PC-3 (cell line): ENCODE data around the gene ATAD3A. TPM values are rescaled to one million over a fixed set of nuclear protein-coding genes. Genes with fewer than 3 reads are reported as not detected.
"Not testable (repeated sequence)": the region's sequence is repeated elsewhere in the genome, so short reads cannot be mapped to it uniquely, and the experiment has no call there.

Experiments
- ATAC-seq: fragments of 200-7000 bp; cut with Tn5 transposase; 2 replicates; pipeline ENCODE4 v1.9.1; 2020; ENCODE audit warnings: mild to moderate bottlenecking, moderate library complexity
- BruUV-seq: library from RNA; stranded (reverse); fragments of 400-500 nt; replicated peaks from 2 replicates; lab custom pipeline; 2021; lab: Mats Ljungman, UMichigan
- CTCF ChIA-PET: fragments of 300-600 bp; sonication (Branson Sonifier 250); formaldehyde crosslinking; loops from one replicate; lab custom pipeline; 2022; ENCODE audit warnings: antibody characterized with exemption; lab: Charles Lee
- POLR2A ChIA-PET: fragments of 300-600 bp; sonication (Branson Sonifier 250); formaldehyde crosslinking; loops from one replicate; lab custom pipeline; 2022; ENCODE audit warnings: antibody characterized with exemption; ENCODE audit not compliant: unreplicated experiment; lab: Charles Lee
- DNase-seq: peaks from one replicate; pipeline ENCODE4 v3.0.0-alpha.2; 2015
- H2AFZ ChIP-seq: fragments of 300-600 bp; sonication (generic); 2 replicates; pipeline ENCODE4 v1.6.0; 2016; ENCODE audit warnings: antibody characterized with exemption, low read length
- H3F3A ChIP-seq: fragments of 300-600 bp; sonication (generic); one replicate; pipeline ENCODE4 v1.6.0; 2017; ENCODE audit warnings: antibody characterized with exemption, low read length, control low read depth, mild to moderate bottlenecking; ENCODE audit not compliant: unreplicated experiment
- H3K27ac ChIP-seq: fragments of 300-600 bp; sonication (generic); 2 replicates; pipeline ENCODE4 v1.5.1; 2016; ENCODE audit warnings: mild to moderate bottlenecking, low read length
- H3K27me3 ChIP-seq: fragments of 300-600 bp; sonication (generic); 2 replicates; pipeline ENCODE4 v1.6.1; 2016; ENCODE audit warnings: low read length, mixed read lengths
- H3K36me3 ChIP-seq: fragments of 300-600 bp; sonication (generic); 2 replicates; pipeline ENCODE4 v1.6.1; 2016; ENCODE audit warnings: low read depth, mixed run types, low read length, mixed read lengths
- H3K4me1 ChIP-seq: fragments of 300-600 bp; sonication (generic); 2 replicates; pipeline ENCODE4 v1.5.1; 2016; ENCODE audit warnings: low read length; ENCODE audit not compliant: insufficient read depth
- H3K4me2 ChIP-seq: fragments of 300-600 bp; sonication (generic); 2 replicates; pipeline ENCODE4 v1.6.0; 2016; ENCODE audit warnings: low read length
- H3K4me3 ChIP-seq: fragments of 300-600 bp; sonication (generic); 2 replicates; pipeline ENCODE4 v1.5.1; 2016; ENCODE audit warnings: mild to moderate bottlenecking, low read length, mixed read lengths
- H3K79me2 ChIP-seq: fragments of 300-600 bp; sonication (generic); 2 replicates; pipeline ENCODE4 v1.6.1; 2017; ENCODE audit warnings: low read length, mixed read lengths
- H3K9ac ChIP-seq: fragments of 300-600 bp; sonication (generic); 2 replicates; pipeline ENCODE4 v1.6.0; 2016; ENCODE audit warnings: mild to moderate bottlenecking, low read length
- H3K9me2 ChIP-seq: fragments of 300-600 bp; sonication (generic); replicated peaks from 2 replicates; pipeline ENCODE4 v1.6.1; 2016; ENCODE audit warnings: mixed run types, low read length, mixed read lengths
- H3K9me3 ChIP-seq: fragments of 300-600 bp; sonication (generic); 2 replicates; pipeline ENCODE4 v1.6.1; 2016; ENCODE audit warnings: low read length, mixed read lengths
- H4K20me1 ChIP-seq: fragments of 300-600 bp; sonication (generic); 2 replicates; pipeline ENCODE4 v1.6.1; 2016; ENCODE audit warnings: low read length, mixed read lengths
- EZH2 ChIP-seq: fragments of 300-600 bp; sonication (generic); IDR thresholded peaks from one replicate; pipeline ENCODE4 v1.6.1; 2017; ENCODE audit warnings: antibody characterized with exemption, mild to moderate bottlenecking, low read length; ENCODE audit not compliant: unreplicated experiment
- EZH2phosphoT487 ChIP-seq: fragments of 300-600 bp; sonication (generic); IDR thresholded peaks from 2 replicates; pipeline ENCODE4 v1.6.1; 2018; ENCODE audit warnings: mild to moderate bottlenecking, antibody characterized with exemption, low read length, borderline replicate concordance
- intact Hi-C: fragments of 100-400 bp; cut with micrococcal nuclease; formaldehyde crosslinking; loops from 2 replicates; pipeline ENCODE4 v1.9.0; 2023
- total RNA-seq: library from RNA; depleted of rRNA; stranded (reverse); fragments of >200 nt; gene quantifications from 2 replicates; pipeline ENCODE4 v1.2.3, GENCODE V29; 2014
- TF ChIP-seq, protein P1 (sequence below): fragments of 300-600 bp; sonication (generic); conservative IDR thresholded peaks from 2 replicates; pipeline ENCODE4 v1.5.1; 2017; ENCODE audit warnings: antibody characterized with exemption, low read depth, mild to moderate bottlenecking, low read length

Gene ATAD3A
- total RNA-seq, 1 experiment from 2014 or later, result 186 TPM

GRCh38 chr1:1517973-1518620 lies 6.1 kb downstream of the ATAD3A start:
- no peak for ATAC-seq
- CTCF ChIA-PET, result no interaction called here
- no peak for DNase-seq

GRCh38 chr1:1518621-1519007 lies 6.7 kb downstream of the ATAD3A start:
- H3K4me1 ChIP-seq, POLR2A ChIA-PET, ATAC-seq, DNase-seq, H3K9me2 ChIP-seq, H3K9ac ChIP-seq, H3F3A ChIP-seq, H3K27ac ChIP-seq, H2AFZ ChIP-seq, H4K20me1 ChIP-seq, BruUV-seq, H3K9me3 ChIP-seq, H3K4me3 ChIP-seq, intact Hi-C loops, H3K4me2 ChIP-seq, H3K27me3 ChIP-seq, CTCF ChIA-PET: not testable (repeated sequence)
- peaks cover 26% of the 10 kb centered on the region for H3K79me2 ChIP-seq
- peaks cover 38% of the 10 kb centered on the region for H3K36me3 ChIP-seq

More at GRCh38 chr1:1517973-1518620, 6.1 kb downstream of the ATAD3A start:
- no peak overlapping the region for H3K27ac ChIP-seq
- BruUV-seq, result no TSS peak
- no peaks in the 10 kb centered on the region for H3K9me3 ChIP-seq
- POLR2A ChIA-PET, result no interaction called here
- no peak overlapping the region for H3K4me2 ChIP-seq
- peaks cover 31% of the 10 kb centered on the region for H3K79me2 ChIP-seq
- H3K36me3 ChIP-seq, result peaks cover 33% of the 10 kb centered on the region
- H4K20me1 ChIP-seq, result peaks cover 5% of the 10 kb centered on the region; the same call in 1 of the 2 replicates
- no peaks in the 10 kb centered on the region for H3F3A ChIP-seq
- no peak overlapping the region for H3K4me3 ChIP-seq
- H3K9me2 ChIP-seq, result no peaks in the 10 kb centered on the region
- intact Hi-C loops, result no loop called here
- H3K27me3 ChIP-seq, result no peaks in the 10 kb centered on the region
- H2AFZ ChIP-seq, result no peak overlapping the region
- H3K9ac ChIP-seq, result no peak overlapping the region
- no peak for TF ChIP-seq EZH2phosphoT487
- TF ChIP-seq EZH2, result no peak
- TF ChIP-seq, protein P1, sequence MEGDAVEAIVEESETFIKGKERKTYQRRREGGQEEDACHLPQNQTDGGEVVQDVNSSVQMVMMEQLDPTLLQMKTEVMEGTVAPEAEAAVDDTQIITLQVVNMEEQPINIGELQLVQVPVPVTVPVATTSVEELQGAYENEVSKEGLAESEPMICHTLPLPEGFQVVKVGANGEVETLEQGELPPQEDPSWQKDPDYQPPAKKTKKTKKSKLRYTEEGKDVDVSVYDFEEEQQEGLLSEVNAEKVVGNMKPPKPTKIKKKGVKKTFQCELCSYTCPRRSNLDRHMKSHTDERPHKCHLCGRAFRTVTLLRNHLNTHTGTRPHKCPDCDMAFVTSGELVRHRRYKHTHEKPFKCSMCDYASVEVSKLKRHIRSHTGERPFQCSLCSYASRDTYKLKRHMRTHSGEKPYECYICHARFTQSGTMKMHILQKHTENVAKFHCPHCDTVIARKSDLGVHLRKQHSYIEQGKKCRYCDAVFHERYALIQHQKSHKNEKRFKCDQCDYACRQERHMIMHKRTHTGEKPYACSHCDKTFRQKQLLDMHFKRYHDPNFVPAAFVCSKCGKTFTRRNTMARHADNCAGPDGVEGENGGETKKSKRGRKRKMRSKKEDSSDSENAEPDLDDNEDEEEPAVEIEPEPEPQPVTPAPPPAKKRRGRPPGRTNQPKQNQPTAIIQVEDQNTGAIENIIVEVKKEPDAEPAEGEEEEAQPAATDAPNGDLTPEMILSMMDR, result no peak
- H3K4me1 ChIP-seq, result no peaks in the 10 kb centered on the region

DNA sequence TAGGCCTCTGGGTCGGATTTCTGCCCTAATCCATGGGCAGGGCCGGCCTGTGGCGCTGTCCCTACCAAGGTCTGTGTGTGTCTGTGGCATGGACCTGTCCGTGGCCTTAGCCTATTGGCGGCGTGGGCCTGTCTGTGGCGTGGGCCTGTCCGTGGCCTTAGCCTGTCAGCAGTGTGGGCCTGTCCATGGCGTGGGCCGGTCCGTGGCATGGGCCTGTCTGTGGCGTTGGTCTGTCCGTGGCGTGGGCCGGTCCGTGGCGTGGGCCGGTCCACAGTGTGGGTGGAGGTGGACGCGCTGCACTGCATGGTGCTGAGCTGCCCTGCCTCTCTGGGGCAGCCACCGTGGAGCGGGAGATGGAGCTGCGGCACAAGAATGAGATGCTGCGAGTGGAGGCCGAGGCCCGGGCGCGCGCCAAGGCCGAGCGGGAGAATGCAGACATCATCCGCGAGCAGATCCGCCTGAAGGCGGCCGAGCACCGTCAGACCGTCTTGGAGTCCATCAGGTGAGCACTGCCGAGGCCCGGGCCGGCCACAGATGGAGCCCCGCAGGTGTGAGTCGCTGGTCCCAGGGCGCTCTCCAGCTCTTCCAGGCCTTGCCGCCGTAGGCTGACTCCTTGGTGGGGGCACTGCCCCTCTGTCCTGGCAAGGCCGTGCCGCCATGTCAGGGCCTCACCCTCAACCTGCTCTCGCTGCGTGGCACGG lies 8.0 kb downstream of the ATAD3A start:
- DNase-seq, H3K9ac ChIP-seq, H3K4me2 ChIP-seq, POLR2A ChIA-PET, H3K9me2 ChIP-seq, H3K27me3 ChIP-seq, H4K20me1 ChIP-seq, BruUV-seq, intact Hi-C loops, H3K4me3 ChIP-seq, H3K9me3 ChIP-seq, H3K27ac ChIP-seq, H3F3A ChIP-seq, H2AFZ ChIP-seq, CTCF ChIA-PET, ATAC-seq, H3K4me1 ChIP-seq: not testable (repeated sequence)
- H3K36me3 ChIP-seq, result peaks cover 38% of the 10 kb centered on the region
- H3K79me2 ChIP-seq, result peaks cover 13% of the 10 kb centered on the region
